HEK293 (cell line): Measurements from ENCODE around the gene CSNK2A2.

ENCODE experiments used
- OSR2 ChIP-seq: fragments of 450-650 bp; formaldehyde crosslinking; IDR thresholded peaks from 2 replicates; pipeline ENCODE4 v1.5.1; 2016; ENCODE audit warnings: missing biosample characterization, missing genetic modification characterization
- PRDM1 ChIP-seq: fragments of 450-650 bp; formaldehyde crosslinking; IDR thresholded peaks from 2 replicates; pipeline ENCODE4; 2016; ENCODE audit warnings: missing biosample characterization, missing genetic modification characterization
- SCRT1 ChIP-seq: fragments of 450-650 bp; formaldehyde crosslinking; IDR thresholded peaks from 2 replicates; pipeline ENCODE4 v1.5.1; 2016; ENCODE audit warnings: missing biosample characterization, missing genetic modification characterization, borderline replicate concordance
- SP2 ChIP-seq: fragments of 450-650 bp; formaldehyde crosslinking; IDR thresholded peaks from 2 replicates; pipeline ENCODE4 v1.5.1; 2016; ENCODE audit warnings: missing biosample characterization, missing genetic modification characterization
- SP3 ChIP-seq: fragments of 450-650 bp; formaldehyde crosslinking; IDR thresholded peaks from 2 replicates; pipeline ENCODE4 v1.5.1; 2016; ENCODE audit warnings: missing biosample characterization, missing genetic modification characterization
- SP7 ChIP-seq: fragments of 450-650 bp; formaldehyde crosslinking; IDR thresholded peaks from 2 replicates; pipeline ENCODE4 v1.5.1; 2016; ENCODE audit warnings: missing biosample characterization, missing genetic modification characterization
- YY1 ChIP-seq: fragments of 450-650 bp; formaldehyde crosslinking; IDR thresholded peaks from 2 replicates; pipeline ENCODE4 v1.5.1; 2018; ENCODE audit warnings: missing biosample characterization, missing genetic modification characterization
- ZBTB21 ChIP-seq: fragments of 450-650 bp; formaldehyde crosslinking; IDR thresholded peaks from 2 replicates; pipeline ENCODE4 v1.5.1; 2017; ENCODE audit warnings: missing biosample characterization, missing genetic modification characterization
- ZFHX2 ChIP-seq: fragments of 450-650 bp; formaldehyde crosslinking; conservative IDR thresholded peaks from 2 replicates; pipeline ENCODE4 v1.5.1; 2016; ENCODE audit warnings: missing biosample characterization, missing genetic modification characterization
- ZFP69B ChIP-seq: fragments of 450-650 bp; formaldehyde crosslinking; IDR thresholded peaks from 2 replicates; pipeline ENCODE4 v1.5.1; 2016; ENCODE audit warnings: missing biosample characterization, missing genetic modification characterization
- ZNF114 ChIP-seq: fragments of 450-650 bp; formaldehyde crosslinking; IDR thresholded peaks from 2 replicates; pipeline ENCODE4 v1.5.0; 2017; ENCODE audit warnings: missing biosample characterization, missing genetic modification characterization
- ZNF140 ChIP-seq: fragments of 450-650 bp; formaldehyde crosslinking; IDR thresholded peaks from 2 replicates; pipeline ENCODE4 v1.5.1; 2016; ENCODE audit warnings: missing biosample characterization, missing genetic modification characterization
- ZNF146 ChIP-seq: fragments of 450-650 bp; formaldehyde crosslinking; IDR thresholded peaks from 2 replicates; pipeline ENCODE4 v1.5.1; 2016; ENCODE audit warnings: missing biosample characterization, missing genetic modification characterization
- ZNF221 ChIP-seq: fragments of 450-650 bp; formaldehyde crosslinking; IDR thresholded peaks from 2 replicates; pipeline ENCODE4 v1.5.1; 2017; ENCODE audit warnings: missing biosample characterization, missing genetic modification characterization, borderline replicate concordance
- ZNF280D ChIP-seq: fragments of 450-650 bp; formaldehyde crosslinking; IDR thresholded peaks from 2 replicates; pipeline ENCODE4 v1.5.1; 2016; ENCODE audit warnings: missing biosample characterization, missing genetic modification characterization
- ZNF311 ChIP-seq: fragments of 450-650 bp; formaldehyde crosslinking; IDR thresholded peaks from 2 replicates; pipeline ENCODE4 v1.5.1; 2017; ENCODE audit warnings: missing biosample characterization, missing genetic modification characterization, borderline replicate concordance
- ZNF341 ChIP-seq: fragments of 450-650 bp; formaldehyde crosslinking; IDR thresholded peaks from 2 replicates; pipeline ENCODE4; 2016; ENCODE audit warnings: low read depth, missing biosample characterization, missing genetic modification characterization
- ZNF391 ChIP-seq: fragments of 450-650 bp; formaldehyde crosslinking; IDR thresholded peaks from 2 replicates; pipeline ENCODE4 v1.5.1; 2016; ENCODE audit warnings: low read depth, missing biosample characterization, missing genetic modification characterization, borderline replicate concordance
- ZNF394 ChIP-seq: fragments of 450-650 bp; formaldehyde crosslinking; IDR thresholded peaks from 2 replicates; pipeline ENCODE4 v1.5.1; 2016; ENCODE audit warnings: missing biosample characterization, missing genetic modification characterization, mild to moderate bottlenecking, moderate library complexity, borderline replicate concordance
- ZNF416 ChIP-seq: fragments of 450-650 bp; formaldehyde crosslinking; IDR thresholded peaks from 2 replicates; pipeline ENCODE4 v1.5.1; 2016; ENCODE audit warnings: missing biosample characterization, missing genetic modification characterization
- ZNF423 ChIP-seq: fragments of 450-650 bp; formaldehyde crosslinking; IDR thresholded peaks from 2 replicates; pipeline ENCODE4 v1.5.1; 2016; ENCODE audit warnings: missing biosample characterization, missing genetic modification characterization
- ZNF501 ChIP-seq: fragments of 450-650 bp; formaldehyde crosslinking; IDR thresholded peaks from 2 replicates; pipeline ENCODE4 v1.5.1; 2016; ENCODE audit warnings: missing biosample characterization, missing genetic modification characterization
- ZNF513 ChIP-seq: fragments of 450-650 bp; IDR thresholded peaks from 2 replicates; pipeline ENCODE4 v1.5.1; 2018; ENCODE audit warnings: missing biosample characterization, missing genetic modification characterization
- ZNF521 ChIP-seq: fragments of 450-650 bp; formaldehyde crosslinking; IDR thresholded peaks from 2 replicates; pipeline ENCODE4 v1.5.1; 2017; ENCODE audit warnings: missing biosample characterization, mild to moderate bottlenecking, missing genetic modification characterization
- ZNF660 ChIP-seq: fragments of 450-650 bp; IDR thresholded peaks from 2 replicates; pipeline ENCODE4 v1.5.1; 2018; ENCODE audit warnings: missing biosample characterization, mild to moderate bottlenecking, missing genetic modification characterization
- ZNF664 ChIP-seq: fragments of 450-650 bp; formaldehyde crosslinking; IDR thresholded peaks from 2 replicates; pipeline ENCODE4 v1.5.1; 2016; ENCODE audit warnings: missing biosample characterization, missing genetic modification characterization
- ZNF843 ChIP-seq: fragments of 450-650 bp; formaldehyde crosslinking; IDR thresholded peaks from 2 replicates; pipeline ENCODE4 v1.5.1; 2016; ENCODE audit warnings: missing biosample characterization, missing genetic modification characterization
- ZSCAN16 ChIP-seq: fragments of 450-650 bp; formaldehyde crosslinking; IDR thresholded peaks from 2 replicates; pipeline ENCODE4 v1.5.1; 2016; ENCODE audit warnings: missing biosample characterization, missing genetic modification characterization
- TF ChIP-seq, protein P1 (sequence below): fragments of 450-650 bp; formaldehyde crosslinking; IDR thresholded peaks from 2 replicates; pipeline ENCODE4 v1.5.1; 2016; ENCODE audit warnings: missing biosample characterization, missing genetic modification characterization
- TF ChIP-seq, protein P2 (sequence below): fragments of 450-650 bp; formaldehyde crosslinking; IDR thresholded peaks from 2 replicates; pipeline ENCODE4 v1.5.1; 2017; ENCODE audit warnings: missing biosample characterization, missing genetic modification characterization
- TF ChIP-seq, protein P3 (sequence below): fragments of 450-650 bp; formaldehyde crosslinking; IDR thresholded peaks from 2 replicates; pipeline ENCODE4 v1.5.1; 2017; ENCODE audit warnings: missing biosample characterization, mild to moderate bottlenecking, missing genetic modification characterization, moderate library complexity

CSNK2A2 gene

GRCh38 chr16:58129097-58129936 lies 68.6 kb downstream of the CSNK2A2 start, which contains the start of gene CFAP20 (continued):
- TF ChIP-seq ZNF521 (tag by site-specific recombination) (no peak), ZNF311 (tag by site-specific recombination) (no peak), SP3 (tag by site-specific recombination) (peak; percentile 100), ZNF394 (tag by site-specific recombination) (peak; percentile 72; the same call in 1 of the 2 replicates), ZNF140 (no peak), ZNF416 (tag by site-specific recombination) (no peak), ZNF146 (tag by site-specific recombination) (peak; percentile 77; the same call in 1 of the 2 replicates), ZNF221 (no peak), ZNF513 (no peak), ZNF391 (tag by site-specific recombination) (peak; percentile 91; the same call in 1 of the 2 replicates), OSR2 (tag by site-specific recombination) (0 out of 2 replicates have a peak, but pooled peaks have one; percentile 59), SCRT1 (tag by site-specific recombination) (0 out of 2 replicates have a peak, but pooled peaks have one; percentile 34), ZNF664 (tag by site-specific recombination) (peak; percentile 47; the same call in 1 of the 2 replicates), ZFP69B (tag by site-specific recombination) (peak; percentile 84), ZNF843 (tag by site-specific recombination) (peak; percentile 70), ZBTB21 (tag by site-specific recombination) (peak; percentile 97), ZNF660 (tag by site-specific recombination) (peak; percentile 96), ZFHX2 (tag by site-specific recombination) (peak; percentile 93), ZNF423 (tag by site-specific recombination) (no peak), ZNF280D (tag by site-specific recombination) (no peak), SP2 (tag by site-specific recombination) (peak; percentile 98), ZNF114 (tag by site-specific recombination) (no peak), YY1 (tag by site-specific recombination) (peak; percentile 81), ZSCAN16 (tag by site-specific recombination) (no peak), SP7 (tag by site-specific recombination) (peak; percentile 97), ZNF501 (tag by site-specific recombination) (peak; percentile 79; the same call in 1 of the 2 replicates), ZNF341 (tag by site-specific recombination) (peak; percentile 42), PRDM1 (peak; percentile 39; the same call in 1 of the 2 replicates)
- TF ChIP-seq, protein P1, sequence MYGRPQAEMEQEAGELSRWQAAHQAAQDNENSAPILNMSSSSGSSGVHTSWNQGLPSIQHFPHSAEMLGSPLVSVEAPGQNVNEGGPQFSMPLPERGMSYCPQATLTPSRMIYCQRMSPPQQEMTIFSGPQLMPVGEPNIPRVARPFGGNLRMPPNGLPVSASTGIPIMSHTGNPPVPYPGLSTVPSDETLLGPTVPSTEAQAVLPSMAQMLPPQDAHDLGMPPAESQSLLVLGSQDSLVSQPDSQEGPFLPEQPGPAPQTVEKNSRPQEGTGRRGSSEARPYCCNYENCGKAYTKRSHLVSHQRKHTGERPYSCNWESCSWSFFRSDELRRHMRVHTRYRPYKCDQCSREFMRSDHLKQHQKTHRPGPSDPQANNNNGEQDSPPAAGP (tag by site-specific recombination): peak; percentile 91
- TF ChIP-seq, protein P2, sequence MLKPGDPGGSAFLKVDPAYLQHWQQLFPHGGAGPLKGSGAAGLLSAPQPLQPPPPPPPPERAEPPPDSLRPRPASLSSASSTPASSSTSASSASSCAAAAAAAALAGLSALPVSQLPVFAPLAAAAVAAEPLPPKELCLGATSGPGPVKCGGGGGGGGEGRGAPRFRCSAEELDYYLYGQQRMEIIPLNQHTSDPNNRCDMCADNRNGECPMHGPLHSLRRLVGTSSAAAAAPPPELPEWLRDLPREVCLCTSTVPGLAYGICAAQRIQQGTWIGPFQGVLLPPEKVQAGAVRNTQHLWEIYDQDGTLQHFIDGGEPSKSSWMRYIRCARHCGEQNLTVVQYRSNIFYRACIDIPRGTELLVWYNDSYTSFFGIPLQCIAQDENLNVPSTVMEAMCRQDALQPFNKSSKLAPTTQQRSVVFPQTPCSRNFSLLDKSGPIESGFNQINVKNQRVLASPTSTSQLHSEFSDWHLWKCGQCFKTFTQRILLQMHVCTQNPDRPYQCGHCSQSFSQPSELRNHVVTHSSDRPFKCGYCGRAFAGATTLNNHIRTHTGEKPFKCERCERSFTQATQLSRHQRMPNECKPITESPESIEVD: peak; percentile 16; the same call in 1 of the 2 replicates
- TF ChIP-seq, protein P3, sequence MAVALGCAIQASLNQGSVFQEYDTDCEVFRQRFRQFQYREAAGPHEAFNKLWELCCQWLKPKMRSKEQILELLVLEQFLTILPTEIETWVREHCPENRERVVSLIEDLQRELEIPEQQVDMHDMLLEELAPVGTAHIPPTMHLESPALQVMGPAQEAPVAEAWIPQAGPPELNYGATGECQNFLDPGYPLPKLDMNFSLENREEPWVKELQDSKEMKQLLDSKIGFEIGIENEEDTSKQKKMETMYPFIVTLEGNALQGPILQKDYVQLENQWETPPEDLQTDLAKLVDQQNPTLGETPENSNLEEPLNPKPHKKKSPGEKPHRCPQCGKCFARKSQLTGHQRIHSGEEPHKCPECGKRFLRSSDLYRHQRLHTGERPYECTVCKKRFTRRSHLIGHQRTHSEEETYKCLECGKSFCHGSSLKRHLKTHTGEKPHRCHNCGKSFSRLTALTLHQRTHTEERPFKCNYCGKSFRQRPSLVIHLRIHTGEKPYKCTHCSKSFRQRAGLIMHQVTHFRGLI: peak; percentile 81
